CD4-positive, alpha-beta T cell (primary cell): ENCODE measurements around the gene MT1M. TPM values are rescaled to one million over a fixed set of nuclear protein-coding genes. Genes with fewer than 3 reads are reported as not detected.

Experiments used
- total RNA-seq, 174 experiments: library from RNA in 2 of 174; stranded (reverse) in 2 of 174; gene quantifications; one replicate each; pipeline ENCODE4 v1.2.3 and lab custom pipeline; 2021 to 2026

MT1M gene
- total RNA-seq, 2 experiments from 2014 or later, result not detected

Other genes starting within 250 kb of the MT1M start
- gene AMFR, start 207.1 kb upstream of the MT1M start, total RNA-seq, result 10 to 100 TPM; 79.2 to 83.8 TPM
- 10 to 100 TPM; 89.6 to 96.6 TPM for gene NUDT21, start 181.3 kb upstream of the MT1M start, total RNA-seq
- gene OGFOD1, start 181.1 kb upstream of the MT1M start, total RNA-seq, result 10 to 100 TPM; 14.6 to 14.8 TPM
- 10 to 100 TPM; 69.6 to 72.8 TPM for gene BBS2, start 112.6 kb upstream of the MT1M start, total RNA-seq
- gene MT4, start 67.6 kb upstream of the MT1M start, total RNA-seq, result not detected
- under 1 TPM in 1 of 2 experiments, not detected in 1; 0.50 TPM for gene MT3, start 43.1 kb upstream of the MT1M start, total RNA-seq
- 10 to 100 TPM; 47.1 to 50.8 TPM for gene MT2A, start 24.1 kb upstream of the MT1M start, total RNA-seq
- 1 to 10 TPM; 2.5 to 2.9 TPM for gene MT1E, start 6.9 kb upstream of the MT1M start, total RNA-seq
- not detected for gene MT1A, start 6.0 kb downstream of the MT1M start, total RNA-seq
- gene MT1B, start 19.2 kb downstream of the MT1M start, total RNA-seq, result not detected
- 1 to 10 TPM; 2.3 to 2.7 TPM for gene MT1F, start 25.3 kb downstream of the MT1M start, total RNA-seq
- not detected for gene MT1G, start 35.4 kb downstream of the MT1M start, total RNA-seq
- not detected for gene MT1H, start 37.2 kb downstream of the MT1M start, total RNA-seq
- 10 to 100 TPM; 10.9 to 14.1 TPM for gene MT1X, start 49.8 kb downstream of the MT1M start, total RNA-seq
- 10 to 100 TPM; 45.6 to 47.2 TPM for gene NUP93, start 97.5 kb downstream of the MT1M start, total RNA-seq
- gene SLC12A3, start 232.5 kb downstream of the MT1M start, total RNA-seq, result not detected